Smooth muscle cell (in vitro differentiated cells): ENCODE data around the gene CRLF3. TPM values are rescaled to one million over a fixed set of nuclear protein-coding genes. Genes with fewer than 3 reads are reported as not detected.

ENCODE experiments used
- DNase-seq: peaks from one replicate; lab custom pipeline; 2025; ENCODE audit not compliant: unreplicated experiment; lab: John Stamatoyannopoulos, UW
- H2AFZ ChIP-seq: fragments of 200-600 bp; sonication (generic); 2 replicates; pipeline ENCODE4 v1.6.0; 2016; ENCODE audit warnings: antibody characterized with exemption, low read depth, mild to moderate bottlenecking
- H3F3A ChIP-seq: fragments of 200-600 bp; sonication (generic); 2 replicates; pipeline ENCODE4 v1.6.0; 2017; ENCODE audit warnings: antibody characterized with exemption, low read depth
- H3K27ac ChIP-seq: fragments of 200-600 bp; sonication (generic); 2 replicates; pipeline ENCODE4 v1.5.1; 2016; ENCODE audit warnings: low read depth, mild to moderate bottlenecking
- H3K27me3 ChIP-seq: fragments of 200-600 bp; sonication (generic); 2 replicates; pipeline ENCODE4 v1.6.1; 2016; ENCODE audit warnings: low read depth, mild to moderate bottlenecking
- H3K36me3 ChIP-seq: fragments of 200-600 bp; sonication (generic); 2 replicates; pipeline ENCODE4 v1.5.1; 2016; ENCODE audit warnings: low read depth
- H3K4me1 ChIP-seq: fragments of 200-600 bp; sonication (generic); 2 replicates; pipeline ENCODE4 v1.5.1; 2016; ENCODE audit warnings: low read depth
- H3K4me2 ChIP-seq: fragments of 200-600 bp; sonication (generic); 2 replicates; pipeline ENCODE4 v1.6.0; 2016; ENCODE audit warnings: mild to moderate bottlenecking
- H3K4me3 ChIP-seq: fragments of 200-600 bp; sonication (generic); 2 replicates; pipeline ENCODE4 v1.5.1; 2016; ENCODE audit warnings: mild to moderate bottlenecking
- H3K79me2 ChIP-seq: fragments of 200-600 bp; sonication (generic); 2 replicates; pipeline ENCODE4 v1.6.0; 2016; ENCODE audit warnings: low read depth, mild to moderate bottlenecking
- H3K9ac ChIP-seq: fragments of 200-600 bp; sonication (generic); 2 replicates; pipeline ENCODE4 v1.6.0; 2016; ENCODE audit warnings: low read depth
- H3K9me3 ChIP-seq: fragments of 200-600 bp; sonication (generic); replicated peaks from 2 replicates; pipeline ENCODE4 v1.5.1; 2016; ENCODE audit warnings: low read depth
- H4K20me1 ChIP-seq: fragments of 200-600 bp; sonication (generic); 2 replicates; pipeline ENCODE4 v1.6.0; 2016; ENCODE audit warnings: low read depth
- WGBS: methylation state at CpG from one replicate; pipeline ENCODE4 v1.1.7; 2016; ENCODE audit warnings: low lambda C conversion rate; 5-methylcytosine and 5-hydroxymethylcytosine counted together
- polyA plus RNA-seq: library from polyadenylated mRNA; unstranded; fragments of >200 nt; fragmentation: Nextera tagmentation; extraction: Ambion mirVana; gene quantifications from 2 replicates; pipeline ENCODE4 v1.2.1, GENCODE V29; 2016
- total RNA-seq: library from RNA; depleted of rRNA; stranded (reverse); fragments of >200 nt; gene quantifications from 2 replicates; pipeline ENCODE4 v1.2.3, GENCODE V29; 2014
- TF ChIP-seq, protein P1 (sequence below): fragments of 200-600 bp; sonication (generic); IDR thresholded peaks from 2 replicates; pipeline ENCODE4 v1.5.1; 2017; ENCODE audit warnings: borderline replicate concordance, mild to moderate bottlenecking, antibody characterized with exemption; ENCODE audit not compliant: insufficient read depth, poor library complexity, severe bottlenecking

Gene CRLF3
- total and polyA plus RNA-seq, 2 experiments from 2014 or later: 5.8 to 8.1 TPM

DNA sequence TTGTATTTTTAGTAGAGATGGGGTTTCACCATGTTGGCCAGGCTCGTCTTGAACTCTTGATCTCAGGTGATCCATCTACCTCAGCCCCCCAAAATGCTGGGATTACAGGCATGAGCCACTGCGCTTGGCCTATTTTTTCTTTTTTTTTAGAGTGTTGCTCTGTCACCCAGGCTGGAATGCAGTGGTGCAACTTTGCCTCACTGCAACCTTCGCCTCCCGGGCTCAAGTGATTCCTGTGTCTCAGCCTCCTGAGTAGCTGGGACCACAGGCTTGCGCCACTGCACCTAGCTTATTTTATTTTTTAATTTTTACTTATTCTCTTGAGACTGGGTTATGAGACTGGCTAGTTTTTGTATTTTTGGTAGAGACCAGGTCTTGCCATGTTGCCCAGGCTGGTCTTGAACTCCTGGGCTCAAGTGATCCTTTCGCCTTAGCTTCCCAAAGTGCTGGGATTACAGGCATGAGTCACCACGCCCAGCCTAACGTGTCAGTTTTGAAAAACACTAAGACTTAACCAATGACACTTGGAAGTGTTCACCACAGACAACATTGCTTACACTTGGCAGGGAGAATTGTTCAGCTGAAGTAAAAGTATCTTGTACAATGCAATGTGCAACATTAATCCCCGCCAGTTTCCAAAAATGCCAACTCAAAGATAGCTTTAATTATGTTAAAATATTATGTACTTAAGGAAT, 34.2 kb upstream of the CRLF3 start:
- no peak overlapping the region for H2AFZ ChIP-seq
- no peaks in the 10 kb centered on the region for H3K4me1 ChIP-seq
- H3K9ac ChIP-seq: no peak overlapping the region
- H3K27ac ChIP-seq: peak overlapping the region; percentile 20
- 82% methylated on average over 9 of the region's 9 CpGs for WGBS
- no peak for DNase-seq
- no peaks in the 10 kb centered on the region for H3F3A ChIP-seq
- no peaks in the 10 kb centered on the region for H3K79me2 ChIP-seq
- no peaks in the 10 kb centered on the region for H3K36me3 ChIP-seq
- no peak overlapping the region for H3K4me2 ChIP-seq
- H3K9me3 ChIP-seq: no peaks in the 10 kb centered on the region
- H4K20me1 ChIP-seq: no peaks in the 10 kb centered on the region
- TF ChIP-seq, protein P1, sequence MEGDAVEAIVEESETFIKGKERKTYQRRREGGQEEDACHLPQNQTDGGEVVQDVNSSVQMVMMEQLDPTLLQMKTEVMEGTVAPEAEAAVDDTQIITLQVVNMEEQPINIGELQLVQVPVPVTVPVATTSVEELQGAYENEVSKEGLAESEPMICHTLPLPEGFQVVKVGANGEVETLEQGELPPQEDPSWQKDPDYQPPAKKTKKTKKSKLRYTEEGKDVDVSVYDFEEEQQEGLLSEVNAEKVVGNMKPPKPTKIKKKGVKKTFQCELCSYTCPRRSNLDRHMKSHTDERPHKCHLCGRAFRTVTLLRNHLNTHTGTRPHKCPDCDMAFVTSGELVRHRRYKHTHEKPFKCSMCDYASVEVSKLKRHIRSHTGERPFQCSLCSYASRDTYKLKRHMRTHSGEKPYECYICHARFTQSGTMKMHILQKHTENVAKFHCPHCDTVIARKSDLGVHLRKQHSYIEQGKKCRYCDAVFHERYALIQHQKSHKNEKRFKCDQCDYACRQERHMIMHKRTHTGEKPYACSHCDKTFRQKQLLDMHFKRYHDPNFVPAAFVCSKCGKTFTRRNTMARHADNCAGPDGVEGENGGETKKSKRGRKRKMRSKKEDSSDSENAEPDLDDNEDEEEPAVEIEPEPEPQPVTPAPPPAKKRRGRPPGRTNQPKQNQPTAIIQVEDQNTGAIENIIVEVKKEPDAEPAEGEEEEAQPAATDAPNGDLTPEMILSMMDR: no peak
- H3K27me3 ChIP-seq: no peaks in the 10 kb centered on the region
- H3K4me3 ChIP-seq: no peak overlapping the region

DNA sequence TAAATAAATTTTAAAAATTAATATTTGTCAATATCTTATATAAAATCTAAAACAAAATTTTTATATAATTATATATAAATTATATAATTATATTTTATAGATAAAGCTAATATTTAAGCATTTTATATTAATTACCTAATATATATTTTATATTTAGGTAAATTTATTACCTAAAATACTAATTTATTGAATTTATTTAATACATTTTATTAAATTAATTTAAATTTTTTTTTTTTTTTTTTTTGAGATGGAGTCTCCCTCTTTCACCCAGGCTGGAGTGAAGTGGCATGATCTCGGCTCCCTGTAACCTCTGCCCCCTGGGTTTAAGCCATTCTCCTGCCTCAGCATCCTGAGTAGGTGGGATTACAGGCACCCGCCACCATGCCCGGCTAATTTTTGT, 29.7 kb upstream of the CRLF3 start:
- no peak overlapping the region for H3K9ac ChIP-seq
- H3K4me2 ChIP-seq: no peak overlapping the region
- no peak overlapping the region for H2AFZ ChIP-seq
- no peaks in the 10 kb centered on the region for H3K9me3 ChIP-seq
- H3K27me3 ChIP-seq: no peaks in the 10 kb centered on the region
- H3K36me3 ChIP-seq: no peaks in the 10 kb centered on the region
- H3K4me3 ChIP-seq: no peak overlapping the region
- H4K20me1 ChIP-seq: no peaks in the 10 kb centered on the region
- TF ChIP-seq, protein P1: no peak
- WGBS: 95% methylated on average over 3 of the region's 3 CpGs
- no peak overlapping the region for H3K27ac ChIP-seq
- H3K4me1 ChIP-seq: no peaks in the 10 kb centered on the region
- DNase-seq: no peak
- no peaks in the 10 kb centered on the region for H3K79me2 ChIP-seq
- H3F3A ChIP-seq: no peaks in the 10 kb centered on the region

DNA sequence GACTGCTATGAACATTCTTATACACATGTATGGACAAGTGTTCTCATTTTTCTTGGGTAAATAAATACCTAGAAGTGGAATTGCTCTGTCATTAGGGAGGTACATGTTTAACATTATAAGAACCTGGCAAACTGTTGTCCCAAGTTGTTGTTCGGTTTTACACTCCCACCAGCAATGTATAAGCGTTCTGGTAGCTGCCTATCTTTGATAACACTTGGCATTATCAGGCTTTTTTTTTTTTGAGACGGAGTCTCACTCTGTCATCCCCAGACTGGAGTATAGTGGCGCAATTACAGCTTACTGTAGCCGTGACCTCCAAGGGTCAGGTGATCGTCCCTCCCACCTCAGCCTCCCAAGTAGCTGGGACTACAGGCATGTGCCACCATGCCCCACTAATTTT, 23.5 kb upstream of the CRLF3 start:
- H3K79me2 ChIP-seq: no peaks in the 10 kb centered on the region
- TF ChIP-seq, protein P1: no peak
- H3K4me1 ChIP-seq: no peaks in the 10 kb centered on the region
- no peaks in the 10 kb centered on the region for H3K9me3 ChIP-seq
- H3K4me2 ChIP-seq: no peak overlapping the region
- no peaks in the 10 kb centered on the region for H3F3A ChIP-seq
- no peaks in the 10 kb centered on the region for H3K36me3 ChIP-seq
- DNase-seq: no peak
- H3K27me3 ChIP-seq: no peaks in the 10 kb centered on the region
- WGBS: 96% methylated on average over 6 of the region's 6 CpGs
- H3K27ac ChIP-seq: no peak overlapping the region
- no peak overlapping the region for H3K9ac ChIP-seq
- H3K4me3 ChIP-seq: no peak overlapping the region
- no peak overlapping the region for H2AFZ ChIP-seq
- H4K20me1 ChIP-seq: no peaks in the 10 kb centered on the region

GRCh38 chr17:30840771-30841170, 16.3 kb upstream of the CRLF3 start:
- Histone ChIP-seq H3K9me3 (no peaks in the 10 kb centered on the region), H3K79me2 (no peaks in the 10 kb centered on the region), H3K27ac (no peak overlapping the region), H3K4me2 (no peak overlapping the region), H2AFZ (no peak overlapping the region), H4K20me1 (no peaks in the 10 kb centered on the region), H3K9ac (no peak overlapping the region), H3K4me3 (no peak overlapping the region), H3F3A (no peaks in the 10 kb centered on the region), H3K4me1 (no peaks in the 10 kb centered on the region), H3K27me3 (no peaks in the 10 kb centered on the region), H3K36me3 (no peaks in the 10 kb centered on the region)
- 97% methylated on average over 7 of the region's 7 CpGs for WGBS
- no peak for DNase-seq
- TF ChIP-seq, protein P1: no peak
